HG02973 (cell line): ENCODE data around the gene CYB5A.

Experiments
- ATAC-seq: cut with Tn5 transposase; IDR thresholded peaks from one replicate; pipeline ENCODE4 v1.9.1; 2021; ENCODE audit warnings: moderate library complexity; ENCODE audit not compliant: unreplicated experiment

CYB5A gene

DNA sequence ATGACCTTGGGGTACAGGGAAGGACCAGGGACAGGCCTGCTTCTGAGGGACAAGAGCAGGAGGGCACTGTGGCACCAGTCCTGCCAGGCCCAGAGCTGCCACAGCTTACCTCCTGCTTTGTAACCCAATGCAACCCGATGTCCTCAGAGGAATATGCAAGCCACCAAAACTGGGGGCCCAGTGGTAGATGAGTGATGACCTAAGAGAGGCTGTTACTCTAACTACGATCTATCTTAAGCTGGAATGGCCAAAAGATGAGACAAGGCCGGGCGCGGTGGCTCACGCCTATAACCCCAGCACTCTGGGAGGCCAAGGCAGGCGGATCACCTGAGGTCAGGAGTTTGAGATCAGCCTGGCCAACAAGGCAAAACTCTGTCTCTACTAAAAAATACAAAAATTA, 12.8 kb downstream of the CYB5A start:
- ATAC-seq = no peak

DNA sequence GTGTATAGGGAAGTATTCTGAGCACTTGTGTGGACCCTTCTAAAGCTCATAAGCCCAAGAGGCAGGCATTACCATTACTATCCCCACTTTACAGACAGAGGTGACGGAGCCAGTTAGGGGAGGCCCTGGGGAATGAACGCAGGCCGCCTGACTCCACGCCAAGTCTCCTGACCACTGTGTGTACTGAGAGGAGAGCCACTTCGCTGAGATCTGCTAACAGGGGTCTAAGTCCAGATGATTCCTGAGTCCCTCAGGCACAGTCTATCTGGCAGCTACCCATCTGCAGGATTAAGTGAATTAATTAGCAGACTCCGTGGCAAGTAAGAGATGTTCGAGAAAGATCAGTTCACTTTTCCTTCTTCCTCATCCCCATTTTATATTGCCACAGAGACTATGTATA, 13.7 kb downstream of the CYB5A start:
- no peak for ATAC-seq

DNA sequence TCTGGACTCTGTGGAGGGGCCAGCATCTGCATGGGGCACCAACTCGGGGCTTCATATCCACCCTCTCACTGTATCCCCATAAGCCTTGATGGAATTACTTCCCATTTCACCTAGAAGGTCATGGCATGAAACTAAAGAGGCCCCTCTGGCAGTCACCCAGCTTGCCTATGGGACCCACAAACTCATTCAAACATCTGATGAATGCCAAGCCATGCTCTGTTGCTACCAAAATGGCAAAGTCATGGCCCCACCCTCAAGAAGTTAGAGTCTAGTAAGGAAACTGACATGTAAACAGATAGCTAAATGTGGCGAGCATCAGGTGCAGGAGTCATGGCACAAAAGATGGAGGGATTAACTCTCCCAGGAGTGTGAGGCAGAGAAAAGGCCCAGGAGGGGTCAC, 14.5 kb downstream of the CYB5A start:
- no peak for ATAC-seq

DNA sequence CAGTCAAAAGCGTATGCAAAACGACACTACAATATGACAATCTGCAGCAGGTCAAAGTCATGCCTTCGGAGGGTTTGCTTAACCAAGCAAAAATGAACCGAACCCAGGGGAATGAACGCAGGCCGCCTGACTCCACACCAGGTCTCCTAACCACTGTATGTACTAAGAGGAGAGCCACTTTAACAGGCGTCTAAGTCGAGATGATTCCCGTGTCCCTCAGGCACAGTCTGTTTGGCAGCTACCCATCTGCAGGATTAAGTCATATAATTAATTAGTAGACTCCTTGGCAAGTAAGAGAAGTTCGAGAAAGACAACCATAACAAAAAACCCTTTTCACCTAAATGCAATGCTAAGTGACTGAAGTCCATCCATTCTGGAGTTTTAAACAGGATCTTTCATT, 15.2 kb downstream of the CYB5A start:
- no peak for ATAC-seq

DNA sequence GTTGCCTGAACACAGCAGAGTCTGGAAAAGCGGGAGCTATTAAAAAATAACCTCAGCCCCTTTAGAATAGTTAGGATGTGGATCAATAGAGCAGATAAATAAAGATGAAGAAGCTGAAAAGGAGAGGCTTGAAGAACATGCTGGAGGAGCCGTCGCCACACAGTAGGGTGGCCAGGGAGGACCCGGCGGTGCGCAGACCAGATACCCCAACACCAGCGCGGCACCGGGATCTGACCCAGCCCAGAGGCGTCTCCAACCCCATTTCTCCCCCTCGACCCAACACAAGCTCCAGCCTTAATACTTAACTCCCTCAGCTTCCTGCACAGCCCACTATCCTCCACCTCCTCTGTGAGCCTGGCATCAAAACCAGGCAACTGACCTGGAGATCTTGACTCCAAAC, 16.0 kb downstream of the CYB5A start:
- ATAC-seq = no peak

DNA sequence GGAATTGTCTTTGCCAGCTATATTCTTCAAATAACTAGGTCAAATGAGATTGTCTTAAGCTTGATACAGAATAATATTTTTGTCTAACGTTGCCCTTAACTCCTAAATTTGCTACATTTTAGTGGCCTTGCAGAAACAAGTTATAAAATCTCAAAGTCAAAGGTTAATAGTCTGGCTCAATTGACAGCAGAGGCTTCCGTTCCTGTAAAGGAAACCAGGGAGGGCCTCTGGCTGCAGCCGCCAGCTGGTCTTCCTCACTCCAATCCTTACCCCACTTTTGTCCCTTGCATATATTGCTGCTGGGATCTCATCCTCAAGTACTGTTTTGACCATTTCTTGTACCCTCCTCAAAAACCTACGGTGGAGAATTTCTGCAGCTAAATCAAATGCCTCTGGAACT, 17.1 kb downstream of the CYB5A start:
- no peak for ATAC-seq

DNA sequence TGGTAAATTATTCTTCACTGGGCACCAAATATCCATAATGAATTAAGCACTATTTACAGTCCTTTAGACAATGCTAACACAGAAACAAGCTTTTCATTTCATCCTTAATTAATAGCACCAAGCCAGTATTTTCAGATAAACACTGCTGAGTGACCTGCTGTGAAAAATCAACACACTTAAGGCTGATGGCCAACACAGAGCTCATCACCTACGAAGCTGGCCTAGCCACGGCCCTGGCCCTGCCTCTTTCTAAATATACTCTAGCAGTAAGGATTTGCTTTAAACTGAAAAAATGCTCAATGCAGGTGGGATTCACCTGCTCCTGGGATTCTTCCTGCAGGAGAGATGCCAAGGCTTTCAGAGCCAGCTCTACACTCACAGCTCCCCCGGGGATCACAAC, 18.4 kb downstream of the CYB5A start:
- ATAC-seq = no peak

DNA sequence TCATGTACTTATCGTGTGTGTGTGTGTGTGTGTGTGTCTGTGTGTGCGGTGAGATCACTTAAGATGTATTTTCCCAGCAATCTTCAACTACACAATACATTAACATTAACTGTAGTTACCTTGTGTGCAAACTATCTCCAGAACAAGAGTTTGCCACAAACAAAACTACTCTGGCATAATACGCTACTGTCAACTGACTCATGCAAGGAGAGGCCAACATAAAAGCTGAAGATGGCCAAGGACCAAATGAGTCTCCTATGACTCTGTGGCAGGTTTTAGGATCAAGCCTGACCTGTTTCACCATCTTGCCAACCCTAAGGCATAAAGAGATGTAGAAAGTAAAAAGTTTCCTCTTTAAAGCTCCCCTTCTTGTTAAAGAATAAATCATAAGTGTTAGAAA, 20.1 kb downstream of the CYB5A start:
- no peak for ATAC-seq

DNA sequence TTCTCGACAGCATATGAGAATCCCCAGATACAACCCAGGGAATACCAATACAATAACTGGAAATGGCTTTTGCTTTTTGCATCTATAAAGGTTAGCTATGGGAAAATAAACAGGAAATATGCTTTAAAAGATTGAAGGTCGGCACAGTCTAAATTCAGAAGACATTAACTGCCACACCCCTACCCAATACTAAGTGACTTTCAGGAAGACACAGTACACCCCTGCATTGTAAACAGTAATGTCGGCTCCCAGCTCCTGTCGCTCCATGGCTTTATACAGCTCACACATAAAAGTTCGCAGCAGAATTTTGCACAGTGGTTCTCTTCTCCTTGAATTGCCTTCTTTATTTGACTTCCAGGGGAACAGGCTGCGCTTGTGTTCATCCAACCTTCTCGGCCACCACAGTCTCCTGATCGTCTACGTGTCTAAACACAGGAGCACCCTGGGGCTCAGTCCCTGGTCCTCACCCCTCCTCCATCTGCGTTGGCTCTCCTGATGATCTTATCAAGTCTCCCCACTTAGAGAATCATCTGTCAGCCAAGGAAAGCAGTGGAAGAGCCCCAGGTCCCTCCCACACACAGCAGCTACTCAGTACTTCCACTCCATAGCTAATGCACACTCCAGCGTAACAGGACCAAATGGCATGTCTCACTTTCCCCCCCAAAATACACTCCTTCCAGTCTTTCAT, 22.7 kb downstream of the CYB5A start:
- ATAC-seq = no peak

DNA sequence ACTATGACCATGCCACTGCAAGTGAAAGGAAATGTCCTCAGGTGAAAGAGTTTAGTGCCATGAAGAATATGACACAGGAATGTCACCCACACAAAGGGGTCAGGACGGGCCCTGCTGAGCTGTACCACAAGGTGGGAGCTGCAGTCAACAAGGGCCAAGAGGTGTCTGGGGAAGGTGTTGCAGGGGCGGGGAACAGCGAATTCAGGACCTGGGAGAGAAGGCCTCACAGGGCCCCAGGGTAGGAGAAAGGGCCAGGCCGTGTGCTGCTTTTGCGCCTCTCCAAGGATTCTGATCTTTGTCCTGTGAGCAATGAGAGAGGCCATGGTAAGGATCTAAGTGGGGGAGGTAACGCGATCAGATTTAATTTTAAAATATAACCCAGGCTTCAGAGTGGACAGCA, 23.6 kb downstream of the CYB5A start:
- ATAC-seq = no peak

DNA sequence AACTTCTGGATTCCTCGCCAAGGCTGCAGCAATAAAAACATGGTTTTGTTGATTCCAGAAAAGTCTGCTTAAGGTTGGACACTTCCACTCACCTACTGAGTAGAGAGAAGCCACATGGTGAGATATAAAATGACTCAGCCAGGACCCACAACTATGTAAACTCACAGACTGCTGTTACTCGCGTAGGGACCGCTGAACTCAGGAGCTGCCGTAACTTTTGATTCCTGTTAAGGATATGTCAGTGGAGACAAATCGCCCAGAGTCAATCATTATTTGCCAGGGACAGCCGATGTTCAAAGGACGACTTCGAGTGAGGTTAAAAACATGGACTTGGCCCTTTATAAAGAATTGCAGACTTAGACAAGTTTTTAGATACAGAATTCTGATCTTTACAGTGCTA, 25.6 kb downstream of the CYB5A start:
- ATAC-seq = no peak

DNA sequence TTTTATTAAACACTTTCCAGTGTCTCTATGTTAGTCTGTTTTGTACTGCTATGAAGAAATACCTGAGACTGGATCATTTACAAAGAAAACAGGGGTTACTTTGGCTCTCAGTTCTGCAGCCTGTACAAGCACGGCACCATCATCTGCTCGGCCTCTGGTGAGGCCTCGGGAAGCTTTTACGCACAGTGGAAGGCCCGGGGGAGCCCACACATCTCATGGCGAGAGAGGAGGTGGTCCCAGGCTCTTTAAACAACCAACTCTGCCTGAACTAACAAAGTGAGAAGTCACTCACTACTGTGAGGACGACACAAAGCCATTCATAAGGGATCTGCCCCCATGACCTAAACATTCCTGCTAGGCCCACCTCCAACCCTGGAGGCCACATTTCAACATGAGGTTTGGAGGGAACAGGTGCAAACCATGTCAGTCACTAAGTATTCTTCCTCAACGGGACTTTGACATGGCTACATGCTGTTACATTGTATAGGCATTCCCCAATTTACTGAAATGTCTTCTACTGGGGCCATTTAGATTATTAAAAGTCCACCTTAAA, 26.1 kb downstream of the CYB5A start:
- no peak for ATAC-seq

DNA sequence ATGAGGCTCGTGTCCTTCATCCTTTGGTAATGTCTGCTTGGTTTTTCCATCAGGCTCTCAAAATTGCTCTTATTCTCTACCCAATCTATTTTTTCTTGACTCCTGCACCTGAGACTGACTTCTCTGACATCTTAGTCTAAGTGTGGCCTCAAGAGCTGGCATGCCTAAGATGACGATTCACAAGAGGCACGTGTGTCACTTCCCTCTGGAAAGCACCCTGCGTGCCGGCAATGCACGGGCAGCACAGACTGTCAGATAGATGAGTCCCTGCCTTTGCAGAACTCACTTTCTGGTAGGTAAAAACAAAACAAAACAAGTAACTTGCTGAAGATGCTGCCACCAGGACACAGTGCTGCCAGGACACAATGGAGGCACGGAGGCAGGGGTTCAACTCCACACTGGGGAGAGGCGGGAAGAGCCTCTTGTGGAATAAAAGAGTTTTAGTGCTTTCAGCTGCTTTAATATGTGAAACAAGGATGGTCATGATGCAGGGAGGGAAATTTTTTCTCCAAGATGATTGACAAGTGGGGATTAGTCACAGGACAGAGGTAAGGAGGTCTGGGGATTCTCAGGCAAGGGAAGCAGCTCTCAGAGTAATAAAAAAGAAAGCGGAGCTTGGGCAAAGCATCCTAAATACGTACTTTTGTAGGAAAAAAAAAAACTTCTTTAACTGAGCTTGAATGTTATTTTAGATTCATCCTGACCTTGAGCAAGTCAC, 27.3 kb downstream of the CYB5A start:
- ATAC-seq = peak; percentile 98

DNA sequence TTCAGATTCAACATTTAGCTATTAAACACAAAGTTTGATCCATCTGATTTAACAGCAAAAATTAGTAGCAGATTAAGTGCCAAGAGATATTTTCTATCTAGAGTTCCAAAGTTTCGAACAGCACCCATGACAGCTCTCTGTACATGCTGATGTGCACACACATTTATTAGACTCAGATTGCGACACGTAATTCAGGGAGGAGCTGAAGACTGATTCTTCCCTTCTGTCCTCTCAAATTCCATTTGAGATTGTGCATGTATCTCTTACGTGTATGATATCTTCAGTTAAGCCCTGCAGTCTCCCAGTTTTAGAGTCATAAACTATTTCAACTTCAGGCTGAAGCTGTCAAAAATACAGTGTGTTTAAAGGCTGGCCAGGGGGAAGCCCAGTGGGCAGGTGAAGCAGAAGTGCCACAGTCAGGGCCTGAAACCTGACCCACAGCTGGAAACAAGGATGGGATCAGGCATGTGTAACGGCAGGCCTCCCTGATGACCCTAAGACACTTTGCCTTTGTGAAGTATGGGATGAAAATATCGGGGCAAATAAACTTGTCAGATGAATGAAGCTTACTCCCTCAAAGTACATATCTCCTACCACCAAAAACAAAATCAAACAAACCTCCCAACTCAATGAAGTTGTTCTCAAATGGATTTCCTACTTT, 30.6 kb downstream of the CYB5A start:
- no peak for ATAC-seq

DNA sequence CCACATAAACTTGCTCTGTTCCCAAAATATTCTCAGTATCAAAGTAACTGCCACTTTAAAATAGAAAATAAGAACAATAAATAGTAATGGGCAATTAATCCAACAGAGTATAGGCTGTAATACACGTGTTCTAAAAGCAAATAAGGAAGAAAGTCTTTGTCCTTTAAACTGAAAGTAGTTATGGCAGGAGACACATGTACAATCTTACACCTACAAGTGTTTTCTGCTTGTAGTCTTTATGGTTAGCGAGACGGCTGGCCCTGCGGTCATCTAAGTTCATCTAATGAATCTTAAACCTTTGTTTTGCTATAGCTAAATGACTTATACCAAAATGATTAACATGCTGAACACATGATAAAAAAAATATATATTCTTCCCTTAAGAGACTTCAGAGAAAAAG, 32.4 kb downstream of the CYB5A start:
- ATAC-seq = no peak

DNA sequence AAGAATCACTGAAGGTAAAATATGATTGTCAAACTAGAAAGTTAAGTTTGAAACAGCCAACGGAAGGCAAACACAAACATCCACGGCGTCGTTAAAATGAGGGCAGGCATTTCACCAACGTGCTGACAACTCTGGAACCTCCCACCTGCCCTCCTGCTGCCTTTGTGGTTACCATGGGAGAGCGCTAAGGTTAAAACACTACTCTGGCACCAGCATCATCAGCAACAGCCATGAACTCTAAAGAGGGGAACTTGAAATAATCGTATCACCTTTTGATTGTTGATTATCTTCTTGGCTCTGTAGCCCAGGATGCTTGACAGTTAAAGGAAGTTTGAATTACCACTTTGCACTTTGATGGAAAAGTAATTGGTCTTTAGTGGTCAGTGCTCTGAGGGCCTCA, 34.7 kb downstream of the CYB5A start:
- ATAC-seq = no peak

DNA sequence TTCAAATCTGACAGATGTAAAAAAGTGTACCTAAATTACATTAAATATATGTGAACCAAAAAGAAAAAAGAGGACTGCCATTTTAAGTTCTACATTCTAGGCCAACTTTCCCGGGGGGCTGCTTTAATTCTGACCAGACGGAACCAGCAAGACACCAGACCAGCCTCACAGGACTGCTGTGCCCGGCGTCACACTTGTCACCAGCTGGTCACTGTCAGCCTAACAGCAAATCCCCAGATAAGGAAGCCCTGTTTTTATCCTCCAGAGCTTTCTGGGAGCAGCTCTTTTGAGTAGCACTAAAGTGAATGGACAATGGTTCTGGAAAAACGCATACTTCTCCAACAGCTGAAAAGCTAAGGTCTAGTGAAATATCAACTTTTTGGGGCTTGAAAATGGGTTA, 35.6 kb downstream of the CYB5A start:
- no peak for ATAC-seq

DNA sequence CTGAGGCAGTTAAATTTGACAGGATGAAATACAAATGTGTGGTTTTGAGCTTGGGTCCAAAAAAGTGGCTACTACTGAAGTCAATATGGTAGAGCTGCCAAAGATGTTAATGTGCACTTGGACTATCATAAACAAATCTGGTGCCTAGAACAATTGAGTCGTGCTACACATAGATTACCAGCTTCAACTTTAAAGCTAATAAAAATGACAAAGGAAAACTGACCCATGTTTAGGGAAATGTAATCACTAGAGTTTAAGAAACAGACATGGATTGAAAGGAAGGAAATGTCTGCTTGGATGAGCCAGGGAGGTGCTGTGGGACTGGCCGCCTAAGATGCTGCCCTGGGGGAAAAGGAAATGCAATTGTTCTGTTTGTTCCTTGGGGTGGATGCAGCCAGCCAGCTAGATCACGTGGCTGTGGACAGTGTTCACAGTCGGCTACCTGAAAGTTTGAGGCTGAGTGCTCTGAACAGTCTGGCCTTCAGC, 36.6 kb downstream of the CYB5A start:
- no peak for ATAC-seq

DNA sequence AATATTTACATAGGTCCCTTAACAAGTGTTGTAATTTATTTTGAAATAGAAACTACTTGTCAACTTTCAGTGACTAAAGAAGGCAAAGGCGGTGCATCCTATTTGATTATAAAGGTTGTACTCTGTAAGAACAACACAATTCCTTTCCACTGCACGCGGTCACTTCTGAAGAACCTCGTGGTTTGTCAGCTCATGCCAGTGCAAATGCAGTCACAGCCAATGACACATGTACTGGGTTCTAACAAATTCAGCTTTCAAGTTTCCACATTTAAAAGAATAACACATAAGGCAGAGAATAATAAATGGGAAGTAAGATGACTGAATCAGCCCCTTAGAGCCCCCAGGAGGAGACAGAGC, 39.7 kb downstream of the CYB5A start:
- no peak for ATAC-seq

DNA sequence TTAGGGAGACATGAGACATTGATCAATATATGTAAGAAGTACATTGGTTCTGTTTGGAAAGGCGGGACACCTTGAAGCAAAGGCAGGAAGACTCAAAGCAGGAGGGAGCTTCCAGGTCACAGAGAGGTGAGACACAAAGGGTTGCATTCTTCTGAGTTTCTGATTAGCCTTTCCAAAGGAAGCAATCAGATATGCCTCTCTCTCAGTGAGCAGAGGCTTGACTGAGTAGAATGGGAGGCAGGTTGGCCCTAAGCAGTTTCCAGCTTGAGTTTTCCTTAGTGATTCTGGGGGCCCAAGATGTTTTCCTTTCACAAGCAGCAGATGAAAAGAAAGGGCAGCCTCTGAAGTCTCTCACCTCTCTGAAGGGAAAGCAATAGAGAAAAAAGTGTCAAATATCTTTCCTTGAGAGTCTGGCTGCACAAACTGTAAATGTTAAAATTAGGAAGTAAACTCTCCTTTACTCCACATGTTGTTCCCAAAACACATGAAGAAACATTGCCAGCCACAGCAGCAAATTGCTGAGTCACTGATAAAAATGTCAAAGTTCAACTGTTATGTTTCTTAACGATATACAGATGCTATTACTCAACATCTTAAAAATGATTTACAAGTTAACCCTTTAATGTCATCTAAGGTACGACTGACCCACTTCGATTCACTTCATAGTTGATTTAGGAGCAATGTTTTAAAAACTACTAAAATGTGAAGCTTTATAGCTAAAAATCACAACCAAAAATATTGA, 40.3 kb downstream of the CYB5A start:
- no peak for ATAC-seq

DNA sequence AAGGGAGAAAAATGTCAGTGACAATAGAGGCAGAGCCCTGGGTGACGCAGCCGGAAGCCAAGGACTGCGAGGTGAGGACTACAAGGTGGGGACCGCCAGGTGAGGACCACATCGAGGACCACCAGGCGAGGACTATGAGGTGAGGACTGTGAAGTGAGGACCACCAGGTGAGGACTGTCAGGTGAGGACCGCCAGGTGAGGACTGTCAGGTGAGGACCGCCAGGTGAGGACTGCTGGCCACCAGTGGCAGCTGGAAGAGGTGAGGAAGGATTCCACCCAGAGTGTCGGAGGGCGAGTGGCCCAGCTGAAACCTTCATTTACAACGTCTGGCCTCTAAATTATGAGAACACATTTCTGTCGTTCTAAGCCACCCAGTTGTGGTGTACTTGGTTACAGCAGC, 41.6 kb downstream of the CYB5A start:
- ATAC-seq = no peak
